Subcutaneous adipose tissue (tissue), 4 donors: ENCODE data around the gene AGFG1. TPM values are rescaled to one million over a fixed set of nuclear protein-coding genes. Genes with fewer than 3 reads are reported as not detected.

ENCODE experiments used
- CTCF ChIP-seq: fragments of 450-650 bp; IDR thresholded peaks from one replicate; pipeline ENCODE4 v1.5.1; 2016; ENCODE audit warnings: low read depth, mild to moderate bottlenecking, control low read depth, antibody characterized with exemption, moderate library complexity
- total RNA-seq, 4 donors: library from RNA; depleted of rRNA; stranded (reverse); fragments of >200 nt; gene quantifications; one replicate each; pipeline ENCODE4 v1.1.0, GENCODE V29; 2016

Gene AGFG1
- total RNA-seq, 4 donors from 2014 or later: 88.7 to 235 (median 146) TPM

DNA sequence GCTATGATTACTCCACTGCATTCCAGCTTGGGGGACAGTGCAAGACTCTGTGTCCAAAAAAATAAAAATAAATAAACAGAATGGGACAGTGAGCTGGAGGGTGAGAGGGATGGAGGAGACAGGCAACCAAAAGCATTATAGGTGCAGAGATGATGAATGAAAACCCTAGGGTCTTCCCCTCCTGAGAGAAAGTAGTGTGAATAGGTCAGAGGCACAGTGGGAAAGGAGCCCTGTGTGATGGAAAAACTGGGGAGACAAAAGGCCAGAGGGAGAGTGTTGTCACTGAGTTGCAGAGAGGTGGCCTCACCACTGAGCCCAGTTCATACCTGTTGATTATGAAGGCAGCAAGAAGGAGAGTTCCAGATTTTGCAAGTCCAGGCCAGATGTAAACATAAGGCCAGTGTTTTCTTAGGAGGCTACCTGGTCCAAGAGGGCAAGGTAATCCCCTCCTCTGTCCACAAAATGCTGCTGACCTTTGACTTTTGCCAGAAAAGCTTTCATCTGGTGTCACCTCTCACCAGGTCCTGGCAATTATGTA is 17.6 kb upstream of the AGFG1 start:
- TF ChIP-seq CTCF: no peak

GRCh38 chr2:227455200-227455599 is 16.8 kb upstream of the AGFG1 start:
- TF ChIP-seq CTCF: no peak

GRCh38 chr2:227456102-227456501 is 15.9 kb upstream of the AGFG1 start:
- TF ChIP-seq CTCF: no peak

GRCh38 chr2:227456772-227457171 is 15.2 kb upstream of the AGFG1 start:
- no peak for TF ChIP-seq CTCF

DNA sequence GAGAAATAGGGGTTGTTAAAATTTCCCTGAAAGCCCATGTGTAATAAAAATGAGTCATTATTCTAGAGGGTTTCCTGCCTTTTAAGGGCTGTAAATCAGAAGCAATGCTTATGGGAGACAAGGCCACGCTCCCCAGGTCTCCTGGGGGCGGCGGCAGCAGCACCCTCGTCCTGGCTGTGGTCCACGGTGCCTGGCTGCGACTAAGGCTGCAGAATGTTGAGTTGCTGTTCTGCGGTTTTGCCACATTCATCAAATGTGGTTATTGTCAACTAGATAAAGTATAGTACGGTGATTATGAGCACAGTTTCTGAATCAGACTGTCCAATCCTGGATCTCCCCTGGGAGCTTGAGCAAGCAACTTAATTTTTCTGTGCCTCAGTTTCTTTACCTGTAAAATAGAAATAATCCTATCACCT is 11.9 kb upstream of the AGFG1 start:
- no peak for TF ChIP-seq CTCF

- no peak for TF ChIP-seq CTCF
Measured at GRCh38 chr2:227460833-227461232, 11.1 kb upstream of the AGFG1 start.

DNA sequence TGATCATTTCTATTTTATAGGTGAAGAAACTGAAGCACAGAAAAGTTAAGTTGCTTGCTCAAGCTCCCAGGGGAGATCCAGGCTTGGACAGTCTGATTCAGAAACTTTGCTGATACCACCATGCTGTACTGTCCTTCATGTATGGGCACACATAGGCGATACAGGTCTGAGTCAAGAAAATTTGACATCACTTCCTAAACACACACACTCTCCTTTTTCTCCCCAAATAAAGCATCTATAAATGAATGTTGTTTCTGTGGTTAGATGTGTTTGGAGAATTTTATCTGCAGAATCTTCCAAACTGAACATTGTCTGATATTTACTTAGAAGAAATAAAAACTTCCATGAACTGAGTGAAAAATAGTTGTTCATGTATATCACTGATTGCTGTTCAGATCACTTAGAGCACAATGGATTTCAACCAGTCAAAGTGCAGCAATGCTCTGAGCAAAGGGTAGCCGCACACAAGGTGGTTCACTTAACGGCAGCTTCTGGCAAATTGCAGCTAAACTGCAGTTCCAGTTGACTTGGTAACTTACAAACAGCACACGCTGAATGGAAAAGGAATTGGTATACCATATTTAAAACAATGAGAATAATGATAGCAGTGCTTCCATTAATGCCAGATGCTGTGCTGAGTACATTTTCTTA is 10.0 kb upstream of the AGFG1 start:
- TF ChIP-seq CTCF: no peak
